NCI-H2196 treated with DMSO at 0.1 percent for 48 hours (cell line): ENCODE results near the gene FBN2.
"Not testable (repeated sequence)": the region's sequence is repeated elsewhere in the genome, so short reads cannot be mapped to it uniquely, and the experiment has no call there.

ENCODE experiments used
- DNase-seq: peaks from one replicate; lab custom pipeline; 2025; ENCODE audit not compliant: unreplicated experiment; lab: John Stamatoyannopoulos, UW

FBN2 gene

DNA sequence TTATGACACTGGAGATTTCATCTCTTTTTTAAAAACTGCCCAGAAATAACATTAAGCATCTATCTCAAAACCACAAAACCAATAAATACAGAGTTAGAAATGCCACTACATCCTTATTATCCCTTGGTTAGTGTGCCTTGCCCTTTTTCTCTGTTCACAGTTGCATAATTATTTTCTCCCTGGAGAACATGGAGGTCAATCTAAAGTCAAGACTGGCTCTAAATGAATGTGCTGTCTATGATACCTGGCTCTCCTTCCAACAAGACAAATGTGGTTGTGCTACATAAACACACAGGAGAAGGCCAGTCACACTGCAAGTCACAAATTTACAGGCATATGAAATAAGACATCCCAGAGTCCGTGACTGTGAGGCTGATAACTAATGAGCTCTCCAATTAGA, 2.8 kb downstream of the FBN2 start:
- no peak for DNase-seq

DNA sequence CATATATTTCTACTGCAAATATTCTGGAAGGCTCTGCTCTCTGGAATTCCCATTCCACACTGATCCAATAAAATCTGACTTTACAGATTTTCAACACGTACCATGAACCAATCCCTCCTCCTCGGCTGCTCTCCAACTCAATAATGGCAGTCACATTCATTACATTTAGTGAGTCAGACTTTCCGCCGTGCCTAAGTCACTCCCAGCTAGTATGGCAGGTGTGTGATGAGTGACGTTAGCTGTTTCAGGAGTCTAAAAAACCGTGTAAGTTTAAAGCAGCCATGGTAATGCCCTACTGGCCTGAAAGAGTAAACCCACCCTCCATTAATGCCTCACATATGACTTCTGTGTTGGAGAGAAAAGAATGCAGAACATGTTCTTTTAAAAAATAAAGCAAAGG, 3.3 kb downstream of the FBN2 start:
- no peak for DNase-seq

DNA sequence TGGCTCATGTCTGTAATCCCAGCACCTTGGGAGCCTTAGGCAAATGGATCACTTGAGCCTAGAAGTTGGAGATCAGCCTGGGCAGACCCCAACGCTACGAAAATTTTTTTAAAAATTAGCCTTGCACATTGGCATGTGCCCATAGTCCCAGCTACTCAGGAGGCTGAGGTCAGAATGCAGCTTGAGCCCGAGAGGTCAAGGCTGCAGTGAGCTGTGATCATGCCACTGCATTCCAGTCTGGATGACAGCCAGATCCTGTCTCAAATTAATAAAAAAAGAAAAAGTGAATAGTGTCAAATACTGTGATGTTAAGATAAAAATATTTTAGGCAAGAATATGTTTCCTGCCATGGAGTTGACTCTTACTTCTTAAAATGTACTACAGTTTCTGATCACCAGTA, 5.3 kb downstream of the FBN2 start:
- no peak for DNase-seq

DNA sequence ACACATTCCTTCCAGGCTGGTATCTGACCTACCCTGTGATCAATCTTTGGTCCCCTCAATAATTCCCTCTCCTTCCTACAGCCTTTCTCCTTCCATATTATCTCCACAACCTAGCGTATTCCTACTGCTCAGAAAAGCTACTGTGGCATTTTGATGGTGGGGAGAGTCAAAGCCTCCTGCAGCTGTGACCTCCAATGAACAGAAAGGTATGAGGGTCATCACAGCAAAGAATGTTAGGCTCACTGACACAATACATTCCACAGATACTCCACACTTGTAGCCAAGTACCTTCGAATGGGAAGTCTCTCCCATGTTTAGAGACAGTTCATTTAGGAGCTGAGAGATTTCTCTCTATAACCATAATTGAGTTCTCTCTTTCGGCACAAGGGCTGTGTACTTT, 5.9 kb downstream of the FBN2 start:
- no peak for DNase-seq

DNA sequence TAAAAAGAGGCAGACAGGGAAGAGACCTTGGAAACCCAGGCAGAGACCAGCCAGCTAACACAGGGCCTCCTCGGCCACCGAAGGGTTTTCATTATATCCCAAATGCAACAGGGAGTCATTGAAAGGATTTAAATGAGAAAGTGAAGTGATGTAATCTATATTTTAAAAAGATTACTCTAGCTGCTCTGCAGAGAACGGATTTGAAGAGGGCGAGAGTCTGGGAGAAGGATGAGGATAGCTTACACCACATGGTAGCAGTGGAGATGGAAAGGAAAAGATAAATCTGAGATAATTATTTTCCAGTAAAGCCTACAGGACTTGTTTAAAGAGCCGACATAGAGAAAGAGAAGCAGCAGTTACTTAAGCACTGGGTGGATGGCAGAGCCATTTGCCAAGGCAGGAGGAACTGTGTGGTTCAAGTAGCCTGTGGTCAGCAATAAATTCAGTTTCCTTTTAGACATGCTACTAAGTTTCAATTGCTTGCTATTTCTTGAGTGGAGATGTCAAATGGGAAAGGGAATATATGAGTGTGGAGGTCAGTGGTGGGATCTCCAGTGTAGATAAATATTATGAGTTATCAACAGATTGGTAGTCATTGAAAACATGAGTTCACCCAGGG, 9.3 kb downstream of the FBN2 start:
- DNase-seq, result no peak

DNA sequence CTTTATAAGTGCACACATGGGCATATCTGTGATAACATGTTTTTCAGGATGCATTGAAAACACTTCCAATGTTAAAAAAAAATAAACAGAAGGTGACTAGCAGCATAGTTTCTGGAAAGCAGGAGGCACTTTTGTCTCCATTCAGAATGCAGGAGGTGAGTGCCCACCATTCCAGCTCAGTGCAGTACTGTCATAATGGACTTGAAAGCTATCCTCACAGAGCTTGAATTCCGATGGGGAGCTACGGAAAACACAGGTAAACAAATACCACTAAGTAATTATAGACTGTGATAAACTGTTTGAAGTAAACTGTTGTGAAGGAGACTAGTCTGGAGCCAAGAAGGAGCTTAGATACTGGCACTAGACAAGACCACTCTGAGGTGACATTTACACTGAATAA, 9.9 kb downstream of the FBN2 start:
- no peak for DNase-seq

DNA sequence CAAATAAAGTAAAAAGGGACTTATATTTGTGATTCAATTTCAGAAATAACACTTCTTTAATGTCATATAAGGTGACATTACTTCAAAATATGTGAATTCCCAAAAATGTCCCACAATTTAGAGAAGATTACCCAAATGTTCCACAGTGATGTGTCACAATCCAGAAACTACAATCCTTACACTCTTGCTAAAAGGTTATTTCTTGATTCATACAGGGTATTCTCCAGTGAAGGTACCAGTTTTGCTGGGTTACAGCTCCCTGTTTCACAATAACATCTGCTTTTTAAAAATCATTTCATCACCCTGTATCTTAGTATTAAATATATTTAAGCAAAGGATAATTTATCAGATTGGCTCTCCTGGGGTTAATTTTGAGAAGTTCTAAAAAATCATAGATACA, 11.0 kb downstream of the FBN2 start:
- no peak for DNase-seq

DNA sequence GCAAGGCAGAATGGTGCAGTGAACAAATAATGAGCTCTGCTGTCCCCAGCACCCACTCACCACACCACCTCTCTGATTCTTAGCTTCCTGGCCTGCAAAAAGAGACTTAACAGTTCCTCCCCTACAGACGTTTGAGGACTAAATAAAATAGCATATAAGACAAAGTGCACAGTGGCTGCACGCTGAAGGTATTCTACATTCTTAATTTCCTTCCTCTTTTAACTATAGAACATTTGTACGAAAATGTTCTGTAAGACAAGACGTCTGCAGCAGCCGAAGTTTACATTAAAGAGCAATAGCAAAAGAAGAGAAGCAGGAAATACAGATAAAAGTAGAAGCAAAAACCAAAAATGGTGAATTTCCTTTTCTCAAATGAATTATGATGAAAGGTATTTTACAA, 15.7 kb downstream of the FBN2 start:
- DNase-seq, result no peak

DNA sequence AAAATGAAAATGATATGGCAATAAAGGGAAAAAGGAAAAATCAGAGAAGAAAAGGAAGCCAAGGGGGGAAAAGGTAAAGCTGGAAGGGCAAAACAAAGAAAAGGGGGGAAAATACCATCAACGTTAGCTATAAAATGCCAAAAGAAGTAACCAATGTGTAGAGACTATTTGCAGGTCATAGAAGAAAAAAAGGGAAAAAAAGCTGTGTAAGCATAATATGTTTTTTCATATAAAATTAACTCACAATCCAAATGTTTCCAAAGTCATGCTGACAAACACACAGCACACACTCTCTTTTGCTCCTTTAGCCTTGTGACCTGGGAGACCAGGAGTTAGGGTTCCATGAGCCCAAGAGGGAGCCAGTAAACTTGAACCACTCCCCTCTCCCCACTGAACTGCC, 18.2 kb downstream of the FBN2 start:
- DNase-seq, result no peak

DNA sequence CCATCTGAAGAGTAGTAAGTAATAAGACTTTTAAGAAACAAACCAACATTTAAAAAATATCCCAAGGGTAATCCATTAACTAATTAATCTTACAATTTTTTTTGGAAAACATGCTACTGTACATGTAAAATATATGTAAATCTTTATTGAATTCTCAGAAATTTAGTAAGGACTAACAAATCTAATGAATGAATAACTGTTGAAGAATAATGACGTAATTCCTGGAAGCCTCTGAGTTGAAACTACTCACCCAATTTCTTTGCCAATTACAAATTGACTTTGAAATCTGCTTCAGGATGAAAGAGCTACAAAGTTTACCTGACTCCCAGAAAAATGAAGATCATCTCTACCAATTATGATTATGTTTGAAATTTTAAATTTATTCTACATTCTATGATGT, 21.1 kb downstream of the FBN2 start:
- DNase-seq, result no peak

DNA sequence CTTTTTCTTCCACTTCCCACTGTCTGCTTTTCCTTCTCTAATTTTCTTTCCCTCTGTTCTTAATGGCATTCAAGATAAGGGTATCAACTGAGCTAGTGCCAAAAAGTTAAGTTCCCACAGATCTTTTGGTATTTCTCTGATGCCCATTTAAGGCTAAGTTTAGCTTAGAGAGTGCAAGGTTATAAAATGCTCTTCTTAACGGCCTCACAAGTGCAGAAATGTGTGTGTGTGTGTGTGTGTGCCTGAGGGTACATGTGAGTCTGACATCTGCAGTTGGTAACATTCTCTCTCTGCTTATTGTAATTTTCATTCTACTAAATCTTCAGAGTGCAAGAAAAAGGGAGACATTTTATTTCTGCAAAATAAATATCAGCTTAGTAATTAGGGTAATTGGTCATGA, 24.2 kb downstream of the FBN2 start:
- no peak for DNase-seq

DNA sequence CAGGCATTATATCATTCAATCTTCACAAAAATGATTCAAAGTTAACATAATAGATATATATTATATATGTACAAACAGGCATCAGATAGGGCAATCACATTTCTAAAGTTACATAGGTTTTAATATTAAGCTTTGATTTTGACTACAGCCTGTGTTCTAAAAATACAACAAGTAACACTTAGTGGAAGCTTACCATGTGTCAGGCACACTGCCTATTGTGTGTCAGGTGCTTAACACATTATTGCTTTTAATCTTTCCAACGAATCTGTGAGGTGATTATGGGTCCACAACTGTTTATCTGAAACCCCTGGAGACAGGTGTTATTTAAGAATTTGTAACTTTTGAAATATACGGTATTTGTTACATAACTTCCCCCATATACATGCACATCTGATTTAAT, 25.2 kb downstream of the FBN2 start:
- no peak for DNase-seq

DNA sequence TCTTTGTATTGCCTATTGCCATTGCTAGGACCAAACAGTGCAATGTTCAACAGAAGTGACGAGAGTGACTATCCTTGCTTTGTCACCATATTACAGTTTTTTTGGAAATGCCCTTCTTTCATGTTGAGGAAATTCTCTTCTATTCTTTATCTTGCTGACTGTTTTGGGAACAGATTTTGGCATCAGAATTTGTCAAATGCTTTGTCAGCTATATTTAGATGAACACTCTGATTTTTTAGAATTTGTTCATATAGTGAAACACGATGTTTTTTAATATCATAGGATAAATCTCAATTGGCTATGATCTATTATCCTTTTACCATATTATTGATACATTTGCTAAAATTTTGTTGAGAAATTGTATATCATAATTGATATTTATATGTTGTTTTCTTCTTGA, 31.4 kb downstream of the FBN2 start:
- no peak for DNase-seq

DNA sequence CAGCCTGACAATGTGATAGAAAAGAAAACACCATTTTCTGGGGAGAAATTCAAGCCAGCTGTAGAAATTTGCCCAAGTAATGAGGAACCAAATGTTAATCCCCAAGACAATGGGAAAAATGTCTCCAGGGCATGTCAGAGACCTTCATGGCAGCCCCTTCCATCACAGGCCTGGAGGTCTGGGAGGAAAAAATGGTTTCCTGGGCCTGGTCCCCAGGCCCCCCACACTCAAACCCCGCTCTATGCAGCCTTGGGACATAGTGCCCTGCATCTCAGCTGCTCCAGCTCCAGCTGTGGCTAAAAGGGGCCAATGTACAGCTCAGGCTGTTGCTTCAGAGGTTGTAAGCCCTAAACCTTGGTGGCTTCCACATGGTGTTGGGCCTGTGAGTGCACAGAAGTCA, 34.3 kb downstream of the FBN2 start:
- not testable (repeated sequence) for DNase-seq

DNA sequence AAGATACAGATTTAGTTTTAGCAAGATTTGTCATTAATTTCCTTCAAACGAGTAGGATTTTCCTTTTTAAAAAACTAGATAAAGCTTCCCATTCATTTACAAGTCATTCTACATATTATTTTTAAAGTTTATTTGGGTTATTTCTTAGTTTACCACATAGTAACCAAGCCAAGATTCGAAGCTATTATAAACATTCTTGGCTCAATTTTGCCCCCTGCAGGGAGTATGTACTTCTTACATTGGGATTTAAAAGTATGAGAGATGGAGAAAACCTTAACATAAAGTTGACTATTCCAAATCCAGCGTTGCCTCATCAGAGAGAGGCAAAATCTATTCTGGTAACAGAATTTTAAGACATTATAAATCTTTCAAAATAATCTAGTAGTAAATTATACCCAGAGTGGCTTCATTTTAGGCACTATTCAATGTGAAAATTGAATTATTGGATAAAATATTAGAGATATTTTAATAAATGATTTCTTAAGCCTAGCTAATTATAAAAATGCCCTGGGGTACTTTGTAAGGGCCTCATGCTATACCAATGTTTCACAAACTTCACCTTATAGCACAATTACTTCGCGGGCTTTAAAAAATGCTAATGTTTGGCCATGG, 39.1 kb downstream of the FBN2 start:
- DNase-seq, result no peak

DNA sequence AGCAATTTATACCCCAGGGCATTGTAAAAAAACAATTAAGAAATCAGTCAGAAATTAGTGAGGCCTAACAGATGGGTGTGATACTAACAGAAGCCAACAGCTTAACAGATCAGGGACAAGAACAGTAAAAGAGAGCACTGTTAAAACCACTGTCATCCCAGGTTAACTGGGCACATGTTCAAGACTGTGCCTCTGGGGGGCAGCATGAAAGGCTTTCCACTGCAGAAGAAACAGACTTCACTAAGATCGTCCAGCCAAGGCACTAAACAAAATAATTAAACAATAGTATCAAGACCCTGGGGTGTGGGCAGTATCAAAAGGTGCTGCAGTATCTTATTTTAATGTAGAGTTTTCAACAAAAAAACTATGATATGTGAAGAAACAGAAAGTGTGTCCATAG, 43.5 kb downstream of the FBN2 start:
- no peak for DNase-seq

DNA sequence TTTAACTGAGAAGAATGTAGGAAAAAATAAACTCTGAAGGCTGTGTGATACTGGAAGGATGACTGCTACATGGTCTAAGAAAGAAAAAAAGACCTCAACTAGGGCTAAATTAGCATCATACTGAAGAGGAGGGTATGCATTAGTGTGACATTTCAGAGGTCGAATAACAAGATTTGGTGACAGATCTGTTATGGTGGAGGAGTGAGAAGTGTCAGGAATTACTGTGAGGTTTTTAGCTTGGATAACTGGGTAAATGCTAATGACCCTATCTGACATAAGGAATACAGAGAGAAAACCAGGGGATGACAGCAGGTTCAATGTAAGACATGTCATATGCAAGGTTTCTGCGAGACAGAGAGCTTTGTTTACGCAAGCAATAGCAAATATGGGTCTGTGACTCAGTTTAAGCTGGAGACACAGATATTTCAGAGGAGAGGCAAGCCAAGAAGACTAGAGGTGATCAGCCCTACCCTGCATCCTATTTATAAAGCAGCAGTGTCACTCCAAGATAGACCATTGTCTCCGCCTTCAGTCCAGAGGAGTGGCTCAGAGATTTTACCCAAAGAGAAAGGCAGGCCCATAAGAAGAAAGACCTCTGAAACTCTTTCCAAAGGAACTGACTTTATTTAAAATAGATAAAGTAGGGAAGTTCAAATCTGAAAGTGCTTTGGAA, 44.3 kb downstream of the FBN2 start:
- no peak for DNase-seq

DNA sequence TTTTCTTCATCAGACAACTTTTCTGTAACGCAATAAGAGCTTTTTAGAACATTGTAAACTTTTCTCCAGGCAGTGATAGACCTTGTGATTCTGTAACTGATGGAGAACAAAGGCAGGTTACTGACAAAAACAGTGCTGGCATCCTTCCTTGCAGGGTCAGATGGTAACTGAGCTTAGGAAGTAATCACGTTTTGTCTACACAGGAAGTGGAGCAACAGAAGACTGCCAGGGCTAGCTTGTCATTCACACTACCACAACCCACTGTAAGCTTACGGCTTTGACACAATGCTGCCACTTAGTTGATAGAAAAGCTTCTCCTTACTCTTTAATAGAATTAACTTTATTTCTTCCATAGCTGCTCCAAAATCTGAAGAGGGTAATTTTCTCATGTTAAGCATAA, 46.8 kb downstream of the FBN2 start:
- no peak for DNase-seq

DNA sequence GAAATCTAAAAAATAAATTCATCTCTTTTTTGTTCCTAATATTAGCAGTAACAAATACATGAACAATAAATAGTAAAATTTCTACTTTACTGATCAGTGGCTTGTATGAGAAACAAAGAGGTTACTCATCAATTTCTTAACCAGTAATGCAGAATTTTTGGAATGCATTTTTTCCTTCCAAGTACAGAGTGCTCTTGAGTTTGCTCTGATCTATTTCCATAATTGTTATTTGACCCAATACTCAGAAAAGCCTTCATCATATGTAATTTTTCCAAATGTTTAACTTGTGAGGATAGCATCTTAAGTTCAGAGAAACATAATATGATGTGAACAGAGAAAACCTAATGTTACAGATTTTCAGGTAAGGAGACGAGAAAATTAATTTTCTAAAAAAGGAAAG, 47.3 kb downstream of the FBN2 start:
- DNase-seq, result no peak

DNA sequence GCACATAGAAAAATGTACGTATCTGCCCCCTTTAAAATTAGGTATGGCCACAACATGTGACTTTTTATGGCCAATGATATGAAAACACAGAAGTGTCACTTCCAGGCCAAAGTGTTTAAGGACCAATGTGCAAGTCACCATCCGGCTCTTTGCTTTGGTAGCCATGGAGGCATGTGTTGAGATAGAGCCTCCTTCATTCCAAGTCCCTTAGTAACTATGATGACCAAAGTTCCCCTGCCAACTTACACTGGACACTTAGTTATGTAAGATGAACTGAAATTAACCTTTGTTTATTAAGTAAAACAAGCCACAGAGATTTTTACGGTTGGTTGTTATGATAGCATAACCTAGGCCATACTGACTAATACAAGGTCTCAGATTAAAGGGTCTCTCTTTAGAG, 51.0 kb downstream of the FBN2 start:
- no peak for DNase-seq

DNA sequence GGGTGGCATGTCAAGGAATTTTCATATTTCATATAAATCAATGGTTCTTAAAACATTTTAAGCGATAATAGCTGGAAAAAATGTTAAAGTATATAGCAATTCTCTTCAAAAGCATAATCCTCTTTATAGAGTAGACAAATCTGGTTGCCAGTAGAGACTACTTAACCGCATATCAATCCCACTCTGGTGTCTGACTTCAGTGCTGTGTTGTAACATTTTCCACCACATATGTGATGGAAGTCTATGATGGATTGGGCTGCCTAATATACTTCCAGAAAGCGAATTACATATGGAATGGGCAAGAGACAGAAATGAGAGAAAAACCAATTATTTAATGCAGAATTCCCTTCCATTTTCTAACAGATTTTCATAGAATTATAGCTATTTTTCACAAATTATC, 54.3 kb downstream of the FBN2 start:
- no peak for DNase-seq

DNA sequence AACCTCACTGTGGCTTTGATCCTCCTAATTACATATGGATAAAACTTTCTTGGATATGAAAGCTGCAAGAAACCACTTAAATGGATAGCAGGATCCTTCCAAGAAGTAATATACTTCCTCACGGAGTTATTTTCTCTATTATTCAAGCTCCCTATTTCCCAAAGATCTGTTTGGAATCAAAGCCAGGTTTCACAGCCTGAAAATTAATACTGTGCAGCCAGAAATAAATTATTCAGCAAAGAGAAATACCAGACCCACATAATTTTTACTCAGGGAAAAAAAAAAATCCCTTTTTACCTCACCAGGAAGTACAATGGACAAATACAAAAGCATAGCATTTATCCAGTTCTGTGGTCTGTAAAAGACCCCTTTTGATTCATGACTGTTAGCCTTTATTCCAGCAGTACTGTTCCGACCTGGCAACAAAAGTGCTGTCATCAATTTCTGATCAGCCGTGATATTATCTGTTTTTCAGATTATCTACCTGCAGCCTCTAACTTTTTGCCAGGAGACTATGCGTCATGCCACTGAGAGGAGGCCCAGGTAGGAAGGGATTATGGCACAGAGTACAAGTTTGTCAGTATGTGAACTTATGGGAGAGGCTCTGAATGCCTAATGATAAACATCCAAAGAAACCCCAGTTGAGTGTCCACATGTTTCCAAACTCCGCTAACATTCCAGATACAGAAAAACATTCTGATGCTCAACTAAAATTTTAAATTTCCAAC, 57.0 kb downstream of the FBN2 start:
- DNase-seq, result no peak
